Uterus (tissue), 4 donors: Measurements from ENCODE around the gene TRIP6. TPM values are rescaled to one million over a fixed set of nuclear protein-coding genes. Genes with fewer than 3 reads are reported as not detected.

Experiments
- DNase-seq, 2 donors: peaks; one replicate each; pipeline ENCODE4 v3.0.0-alpha.2; 2019 to 2020
- H3K27ac ChIP-seq, 2 donors: fragments of 200-600 bp; sonication (generic); 1 replicate in 1 of 2; 2 replicates in 1 of 2; pipeline ENCODE4 v1.5.1; 2016 to 2018
- H3K27me3 ChIP-seq, 2 donors: fragments of 200-600 bp; sonication (generic); one replicate each; pipeline ENCODE4 v1.5.1; 2018 to 2019; ENCODE audit warnings: control low read depth in 1 of 2
- H3K36me3 ChIP-seq, 2 donors: fragments of 200-600 bp; sonication (generic); one replicate each; pipeline ENCODE4 v1.5.1; 2019; ENCODE audit warnings: control low read depth in 1 of 2
- H3K4me1 ChIP-seq, 2 donors: fragments of 200-600 bp; sonication (generic); one replicate each; pipeline ENCODE4 v1.5.1; 2018 to 2019; ENCODE audit warnings: control low read depth in 1 of 2
- H3K4me3 ChIP-seq, 2 donors: fragments of 200-600 bp; sonication (generic); 1 replicate in 1 of 2; 2 replicates in 1 of 2; pipeline ENCODE4 v1.5.1; 2018 to 2019; ENCODE audit warnings: mild to moderate bottlenecking in 1 of 2
- H3K9me3 ChIP-seq, 2 donors: fragments of 200-600 bp; sonication (generic); one replicate each; pipeline ENCODE4 v1.5.1; 2019; ENCODE audit warnings: control low read depth in 1 of 2
- POLR2A ChIP-seq, 2 donors: fragments of 450-650 bp; IDR thresholded peaks; one replicate each; pipeline ENCODE4 v1.6.1; 2016; ENCODE audit warnings: antibody characterized with exemption in 2 of 2, mild to moderate bottlenecking in 1 of 2, moderate library complexity in 1 of 2
- intact Hi-C: fragments of 100-400 bp; cut with DNase I; formaldehyde crosslinking; loops from one replicate; pipeline ENCODE4 v1.15.1; 2023; ENCODE audit warnings: low total_unique reads
- total RNA-seq, 4 donors: library from RNA; depleted of rRNA in 3 of 4; stranded (reverse); fragments of >200 nt in 3 of 4; gene quantifications; one replicate each; pipeline versions ENCODE4 v1.1.0 to v1.2.4, GENCODE V29; 2014 to 2023
- TF ChIP-seq, protein P1 (sequence below), 4 experiments: fragments of 200-600 bp in 2 of 4; fragments of 450-650 bp in 2 of 4; sonication (generic) in 2 of 4; IDR thresholded peaks; one replicate each; pipeline ENCODE4 v1.5.1; 2016 to 2019; ENCODE audit warnings: antibody characterized with exemption in 4 of 4, mild to moderate bottlenecking in 2 of 4, moderate library complexity in 1 of 4
- donor health status: DM: yes; HTN: yes; CAD: no.

TRIP6 gene
- total RNA-seq, 4 donors from 2014 or later: 26.2 to 105 (median 61.6) TPM

DNA sequence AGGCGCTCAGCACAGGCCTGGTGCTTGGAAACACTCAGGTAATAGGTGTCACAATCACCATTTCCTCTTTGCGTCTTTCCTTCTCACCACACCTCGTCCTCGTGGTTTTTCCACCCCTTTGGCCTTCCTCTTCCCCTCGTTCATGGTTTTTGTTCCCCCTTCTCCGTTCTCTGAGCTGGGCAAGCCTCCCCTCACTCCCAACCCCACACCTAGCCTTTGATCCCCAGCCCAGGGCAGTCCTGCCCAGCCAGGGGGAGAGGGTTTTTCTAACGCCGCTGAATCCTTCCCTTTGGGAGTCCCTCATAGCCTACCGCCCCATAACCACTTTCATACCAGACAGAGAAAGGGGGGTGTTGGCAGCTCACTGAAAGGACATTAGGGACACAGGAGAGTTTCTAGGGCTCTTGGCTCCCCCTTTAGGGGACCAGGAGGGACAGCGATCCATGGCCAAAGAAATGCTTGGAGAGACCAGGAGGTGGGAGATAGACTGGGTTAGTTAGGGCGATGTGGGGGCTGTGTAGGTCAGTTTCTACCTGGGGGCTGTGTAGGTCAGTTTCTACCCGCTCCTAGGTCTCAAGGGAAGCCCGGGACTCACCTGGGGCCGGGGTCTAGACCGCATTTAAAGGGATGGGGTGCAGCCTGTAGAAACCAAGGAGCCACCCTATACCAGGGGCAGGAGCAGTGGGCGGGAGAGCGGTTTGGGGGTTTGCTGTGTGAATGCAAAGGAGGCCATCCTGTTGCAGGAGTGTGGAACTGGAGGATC is 41.3 kb upstream of the TRIP6 start:
- H3K27ac ChIP-seq: peak overlapping the region; percentile 92 to 96
- TF ChIP-seq, protein P1, sequence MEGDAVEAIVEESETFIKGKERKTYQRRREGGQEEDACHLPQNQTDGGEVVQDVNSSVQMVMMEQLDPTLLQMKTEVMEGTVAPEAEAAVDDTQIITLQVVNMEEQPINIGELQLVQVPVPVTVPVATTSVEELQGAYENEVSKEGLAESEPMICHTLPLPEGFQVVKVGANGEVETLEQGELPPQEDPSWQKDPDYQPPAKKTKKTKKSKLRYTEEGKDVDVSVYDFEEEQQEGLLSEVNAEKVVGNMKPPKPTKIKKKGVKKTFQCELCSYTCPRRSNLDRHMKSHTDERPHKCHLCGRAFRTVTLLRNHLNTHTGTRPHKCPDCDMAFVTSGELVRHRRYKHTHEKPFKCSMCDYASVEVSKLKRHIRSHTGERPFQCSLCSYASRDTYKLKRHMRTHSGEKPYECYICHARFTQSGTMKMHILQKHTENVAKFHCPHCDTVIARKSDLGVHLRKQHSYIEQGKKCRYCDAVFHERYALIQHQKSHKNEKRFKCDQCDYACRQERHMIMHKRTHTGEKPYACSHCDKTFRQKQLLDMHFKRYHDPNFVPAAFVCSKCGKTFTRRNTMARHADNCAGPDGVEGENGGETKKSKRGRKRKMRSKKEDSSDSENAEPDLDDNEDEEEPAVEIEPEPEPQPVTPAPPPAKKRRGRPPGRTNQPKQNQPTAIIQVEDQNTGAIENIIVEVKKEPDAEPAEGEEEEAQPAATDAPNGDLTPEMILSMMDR (IDR thresholded peaks at IDR 0.05): peak in 2 of 4 experiments; percentile 28 to 45
- TF ChIP-seq POLR2A (IDR thresholded peaks at IDR 0.05): no peak
- peak in 1 of 2 donors; percentile 55 for DNase-seq
- H3K9me3 ChIP-seq: no peaks in the 10 kb centered on the region
- no peaks in the 10 kb centered on the region for H3K27me3 ChIP-seq
- intact Hi-C loops: no loop called here
- no peaks in the 10 kb centered on the region for H3K4me1 ChIP-seq
- no peaks in the 10 kb centered on the region for H3K36me3 ChIP-seq
- peak overlapping the region; percentile 54 to 88 for H3K4me3 ChIP-seq

DNA sequence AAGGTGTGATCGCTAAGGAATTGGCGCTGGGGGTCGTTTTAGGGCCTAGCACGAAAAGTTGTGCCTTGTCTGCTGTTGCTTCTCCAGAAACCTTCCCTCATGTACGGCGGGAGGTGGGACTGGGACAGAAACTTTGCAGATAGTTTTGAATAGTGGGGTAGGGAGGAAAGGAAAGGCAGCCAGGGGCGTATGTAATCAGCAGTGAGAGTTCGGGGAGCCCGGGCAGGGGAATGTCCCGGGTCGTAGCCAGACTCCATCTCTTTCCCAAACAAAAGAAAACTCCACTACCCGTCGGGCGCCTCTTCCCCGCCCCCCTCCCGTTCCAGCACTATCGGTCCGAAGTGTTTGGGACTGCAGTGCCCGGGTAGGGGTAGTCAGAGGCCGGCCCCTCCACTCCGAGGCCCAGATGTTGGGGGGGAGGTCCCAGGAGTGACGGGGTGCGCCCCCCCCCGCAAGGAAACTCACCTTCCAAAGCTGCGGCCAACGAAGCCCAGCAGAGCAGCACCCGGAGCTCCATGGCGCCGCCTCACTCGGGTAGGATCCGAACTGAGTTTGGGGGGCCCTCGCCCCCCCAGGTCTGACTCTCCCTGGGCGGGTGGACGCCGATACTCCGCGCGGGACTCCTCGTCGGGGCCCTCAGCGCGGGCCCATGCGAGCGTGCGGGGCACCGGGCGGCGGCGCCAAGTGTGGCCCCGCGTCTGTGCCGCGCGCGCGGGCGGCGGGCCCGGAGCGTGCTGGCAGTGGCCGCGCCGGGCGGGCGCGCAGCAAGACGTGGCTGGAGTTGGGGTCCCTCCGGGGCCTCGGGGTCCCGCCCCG is 40.5 kb upstream of the TRIP6 start:
- Histone ChIP-seq H3K27me3 (no peaks in the 10 kb centered on the region), H3K27ac (peak overlapping the region; percentile 92 to 96), H3K4me1 (no peaks in the 10 kb centered on the region), H3K9me3 (no peaks in the 10 kb centered on the region), H3K36me3 (no peaks in the 10 kb centered on the region), H3K4me3 (peak overlapping the region; percentile 54 to 88)
- DNase-seq: peak; percentile 47 to 51
- intact Hi-C loops: no loop called here
- no peak for TF ChIP-seq POLR2A (IDR thresholded peaks at IDR 0.05)
- TF ChIP-seq, protein P1 (IDR thresholded peaks at IDR 0.05): no peak

DNA sequence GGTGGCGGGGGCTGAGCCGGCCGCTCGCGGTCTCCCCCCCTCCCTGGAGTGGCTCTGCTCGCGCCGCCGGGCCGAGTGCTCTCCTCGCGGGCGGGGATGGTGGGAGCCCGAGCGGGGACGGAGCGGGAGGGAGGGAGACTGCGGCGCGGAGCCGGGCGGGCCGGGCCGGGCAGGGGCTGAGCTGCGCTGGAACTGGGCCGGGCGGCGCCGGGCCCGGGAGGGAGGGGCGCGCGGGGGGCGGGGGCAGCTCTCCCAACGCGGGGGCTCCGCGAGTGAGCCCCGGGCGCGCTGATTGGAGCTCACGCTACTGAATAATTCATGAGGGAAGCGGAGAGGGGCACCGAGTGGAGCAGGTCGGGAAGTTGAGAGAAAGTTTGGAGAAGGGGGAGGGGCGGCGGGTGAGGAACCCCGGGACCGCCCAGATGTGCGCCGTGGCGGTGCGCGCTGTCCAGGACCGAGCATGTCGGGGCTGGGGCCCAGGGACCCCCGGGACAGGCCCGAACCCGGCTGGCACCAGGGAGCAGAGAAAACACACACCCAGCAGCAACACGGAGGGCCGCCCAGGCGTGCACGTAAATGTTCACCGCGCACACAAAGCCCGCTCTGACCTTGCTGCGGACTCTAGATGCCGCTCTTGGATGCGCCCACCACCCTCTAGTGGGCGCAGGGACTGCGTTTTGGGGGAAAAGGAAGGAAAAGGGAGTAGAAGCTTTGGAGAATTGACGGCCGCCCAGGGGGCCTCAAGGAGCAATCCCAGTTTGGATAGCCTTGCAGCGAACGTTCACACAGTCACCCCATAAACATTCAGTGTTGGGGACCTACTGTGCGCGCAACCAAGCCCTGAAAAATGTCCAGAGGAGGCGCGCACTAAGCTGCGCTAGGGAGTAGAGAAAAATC is 39.6 kb upstream of the TRIP6 start, which contains the start of gene EPHB4:
EPHB4 (minus strand) TSS at position 194 of the 897 bp plus-strand sequence. CDS start 493 bp downstream, outside the sequence.
- Histone ChIP-seq H3K4me1 (no peaks in the 10 kb centered on the region), H3K27ac (peak within 1 kb of the TSS; percentile 92 to 96), H3K27me3 (no peaks in the 10 kb centered on the region), H3K4me3 (peak within 1 kb of the TSS; percentile 54 to 88), H3K36me3 (no peaks in the 10 kb centered on the region), H3K9me3 (no peaks in the 10 kb centered on the region)
- intact Hi-C loops: no loop called here
- peak; percentile 89 to 95 for DNase-seq
- peak; percentile 13 to 50 for TF ChIP-seq POLR2A (IDR thresholded peaks at IDR 0.05)
- TF ChIP-seq, protein P1 (IDR thresholded peaks at IDR 0.05): peak; percentile 33 to 56 (median 49)

DNA sequence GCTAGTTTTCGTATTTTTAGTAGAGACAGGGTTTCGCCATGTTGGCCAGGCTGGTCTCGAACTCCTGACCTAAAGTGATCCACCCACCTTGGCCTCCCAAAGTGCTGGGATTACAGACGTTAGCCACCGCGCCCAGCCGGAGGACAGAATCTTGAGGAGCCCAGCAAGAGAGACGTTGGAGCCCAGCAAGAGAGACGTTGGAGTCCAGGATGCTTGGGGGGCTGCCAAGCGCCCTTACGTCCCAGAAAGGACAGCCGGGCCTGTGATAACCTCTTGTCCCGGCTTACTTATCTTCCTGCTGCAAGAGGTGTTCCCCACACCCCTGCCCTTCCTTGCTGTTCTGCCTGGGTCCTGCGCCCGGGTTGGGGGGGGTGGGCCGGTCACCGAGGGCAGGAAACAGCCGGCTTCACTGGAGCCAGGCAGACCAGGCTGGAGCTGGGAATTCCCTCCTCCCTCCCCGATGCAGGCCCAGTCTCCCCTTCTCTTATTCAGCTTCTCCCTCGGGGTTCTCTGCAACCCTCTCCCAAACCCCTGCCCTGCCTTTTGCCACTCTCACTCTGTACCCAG is 38.0 kb upstream of the TRIP6 start:
- Histone ChIP-seq H3K27ac (peak overlapping the region; percentile 92 to 96), H3K4me3 (no peak overlapping the region), H3K36me3 (no peaks in the 10 kb centered on the region), H3K9me3 (no peaks in the 10 kb centered on the region), H3K27me3 (no peaks in the 10 kb centered on the region), H3K4me1 (no peaks in the 10 kb centered on the region)
- DNase-seq: peak; percentile 44 to 75
- TF ChIP-seq POLR2A (IDR thresholded peaks at IDR 0.05): no peak
- TF ChIP-seq, protein P1 (IDR thresholded peaks at IDR 0.05): no peak
- intact Hi-C loops: no loop called here
